Measurements from ENCODE around the gene BCL2L2.
A peak's percentile ranks its signal among the peaks of the same experiment; 100 is the strongest.
"Not testable (repeated sequence)": the region's sequence is repeated elsewhere in the genome, so short reads cannot be mapped to it uniquely, and the experiment has no call there.

BCL2L2 gene, protein sequence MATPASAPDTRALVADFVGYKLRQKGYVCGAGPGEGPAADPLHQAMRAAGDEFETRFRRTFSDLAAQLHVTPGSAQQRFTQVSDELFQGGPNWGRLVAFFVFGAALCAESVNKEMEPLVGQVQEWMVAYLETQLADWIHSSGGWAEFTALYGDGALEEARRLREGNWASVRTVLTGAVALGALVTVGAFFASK

DNA sequence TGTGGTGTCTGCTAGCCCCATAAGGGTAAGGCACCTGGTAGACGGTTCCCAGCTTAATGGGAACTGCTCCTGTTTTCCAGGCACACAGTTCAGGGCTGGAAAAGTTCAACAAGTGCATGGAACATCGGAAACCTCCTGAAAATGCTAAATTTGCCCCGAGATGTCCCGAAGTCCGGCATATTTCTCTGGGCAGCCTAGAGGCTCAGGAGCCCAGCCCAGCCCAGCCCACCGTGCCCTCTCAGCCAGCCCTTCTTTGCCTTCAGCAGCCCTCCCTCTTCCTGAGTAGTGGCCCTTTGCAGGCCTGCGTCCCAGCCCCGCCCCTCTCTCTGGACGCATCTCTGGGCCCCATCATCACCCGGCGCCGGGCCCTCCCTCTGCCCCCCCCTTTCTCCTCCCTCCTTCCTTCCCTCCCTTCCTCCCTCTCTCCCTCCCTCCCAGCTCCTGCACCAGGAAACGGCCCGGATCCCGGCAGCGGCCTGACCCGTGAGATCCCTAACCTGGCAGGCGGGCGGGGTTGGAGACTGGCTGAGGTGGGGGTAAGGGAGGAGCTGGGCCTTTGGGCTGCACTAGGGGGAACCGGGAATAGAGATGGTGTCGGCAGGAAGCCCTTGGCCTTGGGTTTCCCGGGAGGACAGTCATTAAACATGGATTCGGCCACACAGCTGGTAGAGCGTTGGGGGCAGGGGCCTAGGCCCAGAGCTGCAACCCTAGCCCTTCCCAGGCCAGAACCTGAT lies at the start of gene BCL2L2:
BCL2L2 (plus strand) TSS at position 422 of the 734 bp plus-strand sequence. CDS start 935 bp downstream, outside the sequence.
- DNase-seq (ENCODE audit: low read depth), result no peak

DNA sequence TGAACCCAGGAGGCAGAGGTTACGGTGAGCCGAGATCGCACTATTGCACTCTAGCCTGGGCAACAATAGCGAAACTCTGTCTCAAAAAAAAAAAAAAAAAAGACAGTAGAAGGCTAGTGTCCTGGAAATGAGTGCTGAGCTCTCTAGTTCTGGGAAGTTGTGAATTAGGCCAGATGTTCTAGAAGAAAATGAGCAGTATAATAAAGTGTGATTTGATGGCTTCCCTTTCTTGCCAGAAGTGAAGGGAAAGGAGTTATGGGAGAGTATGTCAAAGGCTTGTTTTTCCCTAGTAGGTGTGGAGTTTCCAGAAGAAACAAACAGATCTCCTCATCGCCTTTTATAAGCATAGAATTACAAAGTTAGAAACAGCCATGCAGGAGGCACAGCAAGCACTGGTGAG lies 48.4 kb upstream of the BCL2L2 start:
- DNase-seq (ENCODE audit: low read depth), result no peak

DNA sequence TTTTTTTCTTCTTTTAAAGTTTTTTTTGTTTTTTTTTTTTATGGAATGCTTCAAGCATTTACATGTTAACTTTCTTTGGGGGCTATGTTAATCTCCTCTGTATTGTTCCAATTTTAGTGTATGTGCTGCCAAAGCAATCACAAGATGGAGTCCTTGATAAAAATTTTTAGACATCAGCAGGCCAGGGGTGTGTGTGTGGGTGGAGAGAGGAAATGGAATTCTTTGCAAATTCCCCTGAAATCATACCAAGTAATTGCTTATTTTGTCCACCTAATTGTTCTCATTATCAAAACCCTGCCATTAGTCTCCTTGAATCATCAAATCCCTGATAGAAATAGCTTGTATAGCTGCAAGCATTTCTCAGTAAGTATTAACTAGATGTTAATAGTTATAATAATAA lies 47.2 kb upstream of the BCL2L2 start:
- DNase-seq (ENCODE audit: low read depth), result no peak

DNA sequence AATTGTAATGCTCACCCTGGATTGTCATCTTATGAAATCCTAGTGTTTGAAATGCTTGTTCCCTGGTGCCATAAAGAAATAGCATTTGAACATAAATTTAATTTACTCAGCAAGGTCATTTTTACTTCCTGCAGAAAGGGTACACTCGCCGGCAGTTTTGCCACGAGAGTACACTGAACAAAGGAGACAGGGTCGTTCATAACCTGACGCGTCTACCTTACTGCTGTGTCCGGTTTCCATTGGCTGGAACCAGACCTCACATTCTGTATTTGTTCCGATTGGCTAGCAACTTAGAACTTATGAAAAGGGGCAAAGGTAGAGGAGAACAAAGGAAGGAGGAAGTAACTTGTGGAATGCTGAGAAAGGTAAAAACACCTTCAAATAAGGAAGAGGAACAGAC lies 45.8 kb upstream of the BCL2L2 start:
- DNase-seq (ENCODE audit: low read depth), result not testable (repeated sequence)

DNA sequence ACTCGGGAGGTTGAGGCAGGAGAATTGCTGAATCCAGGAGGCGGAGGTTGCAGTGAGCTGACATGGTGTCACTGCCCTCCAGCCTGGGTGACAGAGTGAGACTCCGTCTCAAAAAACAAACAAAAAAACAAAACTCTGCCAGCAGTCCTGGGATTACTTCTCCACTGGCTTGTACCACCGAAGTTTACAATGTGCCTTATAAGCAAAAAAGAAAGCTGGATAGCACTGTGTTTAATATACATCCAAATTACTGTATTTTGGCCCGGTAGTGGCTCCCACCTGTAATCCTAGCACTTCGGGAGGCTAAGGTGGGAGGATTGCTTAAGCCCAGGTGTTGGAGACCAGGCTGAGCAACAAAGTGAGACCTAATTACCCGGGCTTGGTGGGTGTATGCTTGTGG lies 37.4 kb upstream of the BCL2L2 start:
- DNase-seq (ENCODE audit: low read depth), result no peak

DNA sequence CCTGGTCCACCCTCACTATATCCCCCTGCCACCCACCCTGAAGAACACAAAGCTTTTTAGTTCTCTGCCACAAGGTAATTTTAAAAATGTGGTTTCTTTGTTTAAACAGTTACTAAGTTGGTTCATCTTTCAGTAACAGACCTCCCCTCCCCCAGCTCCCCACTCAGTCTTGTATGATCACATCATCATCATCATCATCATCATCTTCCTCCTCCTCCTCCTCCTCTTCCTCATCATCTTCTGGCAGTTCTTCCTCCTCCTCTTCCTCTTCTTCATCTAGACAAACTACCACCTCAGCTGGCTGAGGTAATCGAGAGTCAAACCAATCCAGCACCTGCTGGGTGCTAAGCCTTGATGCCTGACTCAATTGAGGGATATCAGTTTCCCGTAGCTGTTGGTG lies 31.2 kb upstream of the BCL2L2 start:
- no peak for DNase-seq (ENCODE audit: low read depth)

DNA sequence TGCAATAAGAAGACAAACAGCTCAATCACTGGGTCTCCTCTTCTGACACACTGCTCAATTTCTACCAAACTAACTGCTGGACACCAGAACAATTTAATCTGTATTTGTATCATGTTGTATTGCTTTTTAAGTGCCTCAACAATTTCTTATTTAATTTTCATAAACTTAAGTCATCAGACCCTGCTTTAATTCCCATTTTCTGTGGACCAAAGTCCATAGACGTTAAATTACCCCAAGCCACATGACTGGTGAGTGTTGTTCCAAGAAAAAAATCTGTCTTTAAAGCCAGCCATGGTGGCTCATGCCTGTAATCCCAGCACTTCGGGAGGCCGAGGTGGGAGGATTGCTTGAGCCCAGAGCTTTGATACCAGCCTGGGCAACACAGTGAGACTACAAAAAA lies 29.4 kb upstream of the BCL2L2 start:
- no peak for DNase-seq (ENCODE audit: low read depth)

DNA sequence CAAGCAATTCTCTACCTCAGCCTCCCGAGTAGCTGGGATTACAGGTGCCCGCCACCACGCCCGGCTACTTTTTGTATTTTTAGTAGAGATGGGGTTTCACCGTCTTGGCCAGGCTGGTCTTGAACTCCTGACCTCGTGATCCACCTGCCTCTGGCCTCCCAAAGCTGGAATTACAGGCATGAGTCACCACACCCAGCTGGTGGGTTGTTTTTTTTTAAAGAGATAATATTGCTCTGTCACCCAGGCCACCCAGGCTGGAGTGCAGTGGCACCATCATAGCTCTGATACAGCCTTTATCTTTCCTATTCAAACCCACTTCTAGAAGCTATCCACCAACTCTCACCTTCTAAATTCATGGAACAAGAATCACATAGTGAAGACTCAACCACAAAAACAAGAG lies 28.7 kb upstream of the BCL2L2 start:
- not testable (repeated sequence) for DNase-seq (ENCODE audit: low read depth)

DNA sequence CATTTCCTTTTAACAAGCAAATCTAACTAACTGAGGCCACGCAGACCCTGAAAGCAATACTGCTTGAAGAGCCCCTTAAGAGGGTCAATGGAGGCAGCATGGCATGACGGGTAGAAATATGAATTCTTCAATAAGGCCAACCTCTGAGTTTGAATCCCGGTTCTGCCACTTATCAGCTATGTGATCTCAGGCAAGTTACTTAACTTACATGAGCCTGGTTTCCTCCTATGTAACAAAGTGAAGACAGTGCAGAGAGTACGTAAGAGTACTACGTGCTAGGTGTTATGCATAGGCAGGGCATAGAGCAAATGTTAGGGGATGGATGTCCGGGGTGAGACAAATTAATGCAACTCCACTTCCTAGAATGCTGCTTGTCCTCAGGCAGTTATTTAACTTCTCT lies 25.4 kb upstream of the BCL2L2 start:
- no peak for DNase-seq (ENCODE audit: low read depth)

DNA sequence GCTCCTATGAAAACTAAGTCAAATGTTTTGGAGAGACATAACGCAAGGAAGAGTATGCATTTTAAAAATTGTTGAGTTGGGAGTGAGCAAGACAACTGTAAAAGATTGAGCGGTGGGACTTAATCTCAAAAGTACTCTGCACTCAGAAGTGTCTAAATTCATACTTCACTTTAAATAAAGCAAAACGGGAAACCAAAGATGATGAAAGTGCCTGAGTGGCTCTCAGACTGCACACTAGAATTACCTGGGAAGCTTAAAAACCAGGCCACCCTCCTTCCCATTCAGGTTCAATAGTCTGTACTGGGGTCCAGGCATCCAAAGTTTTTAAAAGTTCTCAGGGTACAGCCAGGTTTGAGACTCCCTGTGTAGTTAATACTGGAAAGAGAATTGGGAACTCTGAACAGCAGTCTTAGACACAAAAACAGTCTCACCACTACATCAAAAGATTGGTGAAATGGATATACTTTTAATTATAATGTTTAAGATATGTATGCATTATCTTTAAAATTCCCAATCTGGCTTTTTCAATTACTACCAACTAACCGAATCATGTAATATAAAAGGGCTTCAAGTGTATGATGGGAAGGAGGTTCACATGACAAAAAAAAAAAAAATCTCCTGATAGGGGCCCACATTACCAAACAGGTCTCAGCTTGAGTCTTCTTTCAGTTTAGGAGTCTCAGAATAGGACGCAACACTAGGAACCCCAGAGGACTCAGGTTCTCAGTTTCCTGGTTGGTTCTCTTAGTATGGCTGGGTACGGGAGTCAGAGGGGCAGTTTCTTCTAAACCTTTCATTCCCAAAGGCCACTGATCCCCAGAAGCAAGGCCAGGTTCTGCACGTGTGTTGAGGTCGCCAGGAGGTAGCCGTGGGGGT lies 21.7 kb upstream of the BCL2L2 start:
- no peak for DNase-seq (ENCODE audit: low read depth)

DNA sequence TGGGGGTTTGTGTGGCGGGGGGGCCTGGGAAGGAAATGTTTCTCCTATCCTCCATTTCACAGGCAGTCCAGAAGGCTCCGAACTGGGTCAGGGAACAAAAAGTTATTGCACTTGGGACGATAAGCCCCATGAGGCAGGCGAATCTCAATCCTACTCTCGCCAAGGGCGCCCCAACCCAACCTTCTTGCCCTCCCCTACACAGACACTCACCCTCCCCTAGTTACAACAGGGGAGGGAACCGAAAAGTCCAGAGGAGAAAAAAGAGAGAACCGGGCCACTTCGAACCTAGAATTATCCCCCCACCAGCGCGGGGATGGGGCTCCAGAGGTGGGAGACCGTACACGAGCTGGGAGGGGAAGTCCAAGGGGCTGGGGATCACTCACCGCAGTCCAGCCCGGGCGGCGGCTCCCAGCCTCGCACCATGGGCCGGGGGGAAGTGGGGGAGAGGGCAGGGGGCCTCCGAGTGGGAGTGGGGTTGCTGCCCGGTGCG lies 21.1 kb upstream of the BCL2L2 start:
- DNase-seq (ENCODE audit: low read depth), result no peak

DNA sequence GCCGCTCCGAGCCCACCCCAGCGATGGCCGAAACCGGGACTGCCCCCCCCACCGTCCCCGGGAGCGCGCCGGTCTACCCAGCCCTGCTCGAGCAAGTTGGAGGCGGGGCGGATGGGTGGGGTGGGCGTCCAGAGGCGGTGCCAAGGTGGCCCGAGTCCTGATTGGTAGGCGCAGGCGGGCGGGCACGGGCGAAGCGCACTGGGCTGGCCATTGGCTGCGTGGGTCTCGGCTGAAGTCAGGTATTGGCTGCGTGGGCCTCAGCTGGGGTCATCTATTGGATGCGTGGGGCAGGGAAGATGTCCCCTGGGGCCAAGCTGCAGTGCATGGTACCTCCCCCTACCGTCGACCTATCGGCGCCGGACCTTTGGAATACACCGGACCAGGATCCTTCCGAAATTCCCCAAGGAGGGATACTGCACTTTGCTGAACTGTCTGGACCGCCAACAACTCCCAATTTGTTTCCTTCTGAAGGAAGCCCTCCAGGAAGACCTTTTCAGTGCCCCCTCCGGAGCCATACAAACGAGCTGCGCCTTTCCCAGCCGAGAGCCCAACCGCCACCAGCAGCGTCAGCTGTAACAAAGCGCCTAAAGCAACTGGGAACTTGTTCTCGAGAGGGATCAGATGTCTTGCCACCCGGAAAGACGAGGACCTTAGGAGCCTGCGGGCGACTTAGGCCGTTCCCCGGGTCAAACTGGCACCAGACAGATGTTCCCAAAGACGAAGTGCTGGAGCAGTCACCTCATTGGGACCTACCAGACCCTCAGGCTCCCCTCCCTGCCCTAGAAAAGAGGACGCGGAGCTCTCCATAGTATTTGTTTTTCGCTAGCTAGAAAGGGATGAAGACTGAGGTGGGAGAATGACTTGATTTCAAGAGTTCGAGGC lies 20.4 kb upstream of the BCL2L2 start, which contains the start of gene HOMEZ:
HOMEZ (minus strand) TSS at position 113 of the 882 bp plus-strand sequence. CDS start 180 bp downstream, outside the sequence.
- peak; percentile 98 for DNase-seq (ENCODE audit: low read depth)

DNA sequence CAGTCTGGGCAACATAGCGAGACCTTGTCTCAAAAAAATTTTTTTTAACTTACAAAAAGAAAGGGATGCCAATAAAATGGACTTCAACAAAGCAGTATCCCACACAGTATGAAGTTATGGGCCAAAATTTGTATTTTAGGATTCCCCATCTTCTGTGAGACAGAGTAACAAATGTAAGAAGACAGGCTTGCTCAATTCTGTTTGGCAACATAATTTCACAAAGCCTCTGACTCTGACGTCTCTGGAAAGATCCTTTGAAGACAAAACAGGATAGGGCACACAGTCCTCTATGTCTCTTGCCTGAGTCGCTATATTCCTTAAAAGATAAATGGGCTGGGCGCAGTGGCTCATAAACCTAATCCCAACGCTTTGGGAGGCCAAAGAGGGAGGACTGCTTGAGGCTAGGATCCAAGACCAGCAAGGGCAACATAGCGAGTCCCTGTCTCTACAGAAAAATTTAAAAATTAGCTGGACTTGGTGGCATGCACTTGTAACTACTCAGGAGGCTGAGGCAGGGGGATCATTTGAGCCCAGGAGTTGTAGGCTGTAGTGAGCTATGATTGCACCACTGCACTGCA lies 19.6 kb upstream of the BCL2L2 start:
- no peak for DNase-seq (ENCODE audit: low read depth)

DNA sequence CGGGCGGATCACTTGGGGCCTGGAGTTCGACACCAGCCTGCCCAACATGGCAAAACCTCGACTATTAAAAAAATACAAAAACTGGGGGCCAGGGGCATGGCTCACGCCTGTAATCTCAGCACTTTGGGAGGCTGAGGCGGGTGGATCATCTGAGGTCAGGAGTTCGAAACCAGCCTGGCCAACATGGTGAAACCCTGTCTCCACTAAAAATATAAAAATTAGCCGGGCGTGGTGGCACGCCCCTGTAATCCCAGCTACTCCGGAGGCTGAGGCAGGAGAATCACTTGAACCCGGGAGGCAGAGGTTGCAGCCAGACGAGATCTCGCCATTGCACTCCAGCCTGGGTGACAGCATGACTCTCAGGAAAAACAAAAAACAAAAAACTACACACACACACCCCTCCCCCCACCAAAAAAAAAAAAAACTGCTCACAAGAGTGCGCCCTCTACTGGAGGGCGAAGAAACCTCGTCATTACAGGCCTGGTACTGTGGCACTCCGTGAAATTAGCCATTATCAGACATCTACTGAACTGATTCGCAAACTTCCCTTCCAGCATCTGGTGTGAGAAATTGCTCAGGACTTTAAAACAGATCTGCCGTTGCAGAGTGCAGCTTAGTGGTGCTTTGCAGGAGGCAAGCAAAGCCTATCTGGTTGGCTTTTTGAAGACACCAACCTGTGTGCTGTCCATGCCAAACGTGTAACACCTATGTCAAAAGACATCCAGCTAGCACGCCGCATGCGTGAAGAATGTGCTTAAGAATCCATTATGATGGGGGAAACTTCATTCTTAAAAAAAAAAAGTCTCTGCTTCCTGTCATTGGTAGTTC lies 11.7 kb upstream of the BCL2L2 start:
- DNase-seq (ENCODE audit: low read depth), result peak; percentile 40

DNA sequence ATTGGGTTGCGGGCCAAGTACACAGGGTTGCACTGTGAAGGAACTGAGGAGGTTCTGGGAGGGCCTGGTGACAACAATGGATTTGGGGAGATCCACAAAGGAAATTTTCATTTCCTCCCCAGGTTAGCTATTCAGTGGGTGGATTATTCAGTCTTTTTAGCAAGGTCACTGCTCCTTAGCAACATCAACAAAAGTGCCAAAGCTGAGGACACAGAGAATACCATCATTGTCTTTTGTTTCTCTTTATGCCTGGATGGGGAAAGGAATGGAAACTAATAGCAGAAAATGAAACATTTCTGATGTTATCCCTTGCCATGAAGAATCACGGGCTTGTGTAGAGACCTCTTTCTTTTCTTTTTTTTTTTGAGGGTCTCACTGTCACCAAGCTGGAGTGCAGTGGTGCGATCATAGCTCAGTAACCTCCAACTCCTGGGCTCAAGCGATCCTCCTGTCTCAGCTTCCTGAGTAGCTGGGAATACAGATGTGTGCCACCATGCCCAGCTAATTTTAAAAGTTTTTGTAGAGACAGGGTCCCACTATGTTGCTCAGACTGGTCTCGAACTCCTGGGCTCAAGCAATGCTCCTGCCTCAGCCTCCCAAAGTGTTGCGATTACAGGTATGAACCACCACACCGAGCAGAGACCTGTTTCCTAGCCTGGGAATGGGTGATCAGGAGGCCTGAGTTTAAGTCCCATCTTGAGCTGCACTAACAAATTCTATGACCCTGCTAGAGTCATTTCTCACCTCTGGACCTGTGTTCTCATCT lies 10.4 kb upstream of the BCL2L2 start:
- DNase-seq (ENCODE audit: low read depth), result no peak

DNA sequence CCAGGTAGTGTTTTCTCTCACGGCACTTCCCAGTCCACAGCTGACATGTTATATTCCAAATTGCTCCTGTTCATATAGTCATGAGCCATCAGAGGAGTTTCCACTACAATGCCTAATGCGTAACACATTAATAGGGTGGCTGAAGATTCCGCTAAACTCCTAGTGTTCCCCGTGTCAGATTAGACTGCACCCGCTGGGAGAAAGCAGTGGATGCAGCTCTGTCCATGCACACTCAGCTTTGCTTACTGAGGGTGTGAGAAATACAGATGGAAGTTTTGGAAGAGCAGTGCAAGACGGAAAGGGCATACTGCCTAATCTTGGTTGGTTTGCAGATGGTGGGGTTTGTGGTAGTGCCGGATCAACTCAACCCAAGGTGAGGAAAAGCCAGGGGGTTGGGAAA lies 9.5 kb upstream of the BCL2L2 start:
- no peak for DNase-seq (ENCODE audit: low read depth)

DNA sequence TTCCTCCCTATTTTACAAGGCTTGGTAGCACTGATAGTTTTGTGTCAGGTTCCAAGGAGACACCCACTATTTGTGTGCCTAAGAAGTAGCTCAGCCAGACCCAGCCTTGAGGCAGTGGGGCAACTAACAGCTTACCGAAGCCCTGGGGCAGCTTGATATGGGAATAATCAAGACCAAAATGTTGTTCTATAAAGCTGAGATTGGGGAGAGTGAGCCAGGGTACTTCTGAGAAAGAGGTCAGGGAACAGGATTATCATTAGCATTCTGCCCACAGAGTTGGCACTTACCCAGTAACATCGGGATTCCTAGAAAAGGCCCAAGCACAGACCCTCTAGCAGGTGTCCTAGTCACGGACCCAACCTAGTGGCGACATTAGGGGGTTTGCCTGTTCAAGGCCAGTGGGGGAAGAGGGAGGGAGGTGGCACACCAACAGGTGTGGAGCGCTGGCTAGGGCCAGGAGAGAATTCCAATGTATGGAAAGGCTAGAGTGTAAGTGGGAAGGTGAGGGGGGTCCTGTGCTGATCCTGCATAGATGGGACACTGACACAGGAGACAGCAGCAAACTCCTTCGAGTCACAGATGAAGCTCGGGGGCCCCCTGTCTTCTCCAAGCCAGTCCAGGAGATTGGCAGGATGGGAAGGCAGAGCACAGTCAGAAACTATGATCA lies 8.9 kb upstream of the BCL2L2 start:
- no peak for DNase-seq (ENCODE audit: low read depth)

DNA sequence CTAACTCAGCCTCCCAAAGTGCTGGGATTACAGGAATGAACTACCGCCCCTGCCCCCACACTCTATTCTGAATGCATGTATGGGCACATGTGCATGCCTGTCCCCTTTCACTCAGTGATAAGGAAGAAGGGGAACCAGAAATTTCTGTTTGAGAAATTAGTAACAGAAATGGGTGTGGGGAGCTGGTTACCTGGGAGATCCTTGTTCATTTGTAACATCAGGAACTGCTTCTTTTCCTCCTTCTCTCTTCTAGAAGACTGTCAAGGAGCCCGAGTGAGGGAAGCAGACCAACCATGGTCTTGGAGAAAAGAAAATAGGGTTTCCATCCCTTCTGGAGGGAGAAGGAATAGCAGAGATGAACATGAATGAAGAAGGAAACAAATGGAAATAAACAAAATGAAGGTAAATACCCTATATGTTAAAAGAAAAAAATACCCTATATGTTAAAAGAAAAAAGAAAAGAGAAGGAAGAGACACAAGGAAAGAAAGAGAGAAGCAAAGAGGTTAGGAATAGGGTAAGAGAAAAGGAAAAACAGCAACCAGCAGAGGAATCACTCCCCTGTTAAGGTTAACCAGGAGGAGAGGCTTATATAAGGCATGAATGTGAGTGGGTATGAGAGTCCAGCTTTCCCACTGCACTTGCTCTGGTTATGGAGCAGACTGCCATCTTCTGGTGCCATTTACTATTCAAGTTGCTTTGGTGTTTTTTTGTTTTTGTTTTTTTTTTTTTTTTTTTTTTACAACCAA lies 7.2 kb upstream of the BCL2L2 start:
- no peak for DNase-seq (ENCODE audit: low read depth)
